ENCODE results near the gene MTMR12.
"Not testable (repeated sequence)": the region's sequence is repeated elsewhere in the genome, so short reads cannot be mapped to it uniquely, and the experiment has no call there.

MTMR12 gene

GRCh38 chr5:32325062-32325461, 12.3 kb upstream of the MTMR12 start:
- no peak for DNase-seq (ENCODE audit: low spot score)

- no peak for DNase-seq (ENCODE audit: low spot score)
Observed at GRCh38 chr5:32323741-32324140, 11.0 kb upstream of the MTMR12 start.

- no peak for DNase-seq (ENCODE audit: low spot score)
Observed at GRCh38 chr5:32322882-32323281, 10.1 kb upstream of the MTMR12 start.

- DNase-seq (ENCODE audit: low spot score): not testable (repeated sequence)
Observed at GRCh38 chr5:32321787-32322186, 9.0 kb upstream of the MTMR12 start.

GRCh38 chr5:32320576-32320975, 7.8 kb upstream of the MTMR12 start:
- DNase-seq (ENCODE audit: low spot score): no peak

- no peak for DNase-seq (ENCODE audit: low spot score)
Observed at GRCh38 chr5:32319926-32320543, 7.3 kb upstream of the MTMR12 start.

GRCh38 chr5:32319392-32319791, 6.7 kb upstream of the MTMR12 start:
- DNase-seq (ENCODE audit: low spot score): no peak

- DNase-seq (ENCODE audit: low spot score): no peak
Observed at GRCh38 chr5:32317041-32317440, 4.3 kb upstream of the MTMR12 start.

- no peak for DNase-seq (ENCODE audit: low spot score)
Observed at GRCh38 chr5:32315221-32316014, 2.7 kb upstream of the MTMR12 start.

GRCh38 chr5:32314658-32315057, 1.9 kb upstream of the MTMR12 start:
- no peak for DNase-seq (ENCODE audit: low spot score)

GRCh38 chr5:32314152-32314488, 1.4 kb upstream of the MTMR12 start:
- not testable (repeated sequence) for DNase-seq (ENCODE audit: low spot score)

GRCh38 chr5:32312197-32312594, 543 bp downstream of the MTMR12 start:
- DNase-seq (ENCODE audit: low spot score): peak; percentile 71

- DNase-seq (ENCODE audit: low spot score): no peak
Observed at GRCh38 chr5:32311404-32312196, 1.1 kb downstream of the MTMR12 start.

GRCh38 chr5:32309761-32310160, 3.0 kb downstream of the MTMR12 start:
- DNase-seq (ENCODE audit: low spot score): no peak

- no peak for DNase-seq (ENCODE audit: low spot score)
Observed at GRCh38 chr5:32308946-32309345, 3.8 kb downstream of the MTMR12 start.

GRCh38 chr5:32307769-32308194, 5.0 kb downstream of the MTMR12 start:
- DNase-seq (ENCODE audit: low spot score): no peak

GRCh38 chr5:32304622-32305021, 8.1 kb downstream of the MTMR12 start:
- no peak for DNase-seq (ENCODE audit: low spot score)

- DNase-seq (ENCODE audit: low spot score): no peak
Observed at GRCh38 chr5:32303755-32304120, 9.0 kb downstream of the MTMR12 start.

- no peak for DNase-seq (ENCODE audit: low spot score)
Observed at GRCh38 chr5:32302835-32303754, 9.6 kb downstream of the MTMR12 start.

GRCh38 chr5:32301891-32302290, 10.8 kb downstream of the MTMR12 start:
- no peak for DNase-seq (ENCODE audit: low spot score)

GRCh38 chr5:32299059-32299677, 13.6 kb downstream of the MTMR12 start:
- no peak for DNase-seq (ENCODE audit: low spot score)

Data from SK-N-DZ (cell line).